GM18868 (cell line): ENCODE measurements around the gene LEMD1.
"Not testable (repeated sequence)": the region's sequence is repeated elsewhere in the genome, so short reads cannot be mapped to it uniquely, and the experiment has no call there.

ENCODE experiments used
- ATAC-seq: cut with Tn5 transposase; IDR thresholded peaks from one replicate; pipeline ENCODE4 v1.9.1; 2021; ENCODE audit warnings: mild to moderate bottlenecking, moderate library complexity; ENCODE audit not compliant: unreplicated experiment

The LEMD1 gene

DNA sequence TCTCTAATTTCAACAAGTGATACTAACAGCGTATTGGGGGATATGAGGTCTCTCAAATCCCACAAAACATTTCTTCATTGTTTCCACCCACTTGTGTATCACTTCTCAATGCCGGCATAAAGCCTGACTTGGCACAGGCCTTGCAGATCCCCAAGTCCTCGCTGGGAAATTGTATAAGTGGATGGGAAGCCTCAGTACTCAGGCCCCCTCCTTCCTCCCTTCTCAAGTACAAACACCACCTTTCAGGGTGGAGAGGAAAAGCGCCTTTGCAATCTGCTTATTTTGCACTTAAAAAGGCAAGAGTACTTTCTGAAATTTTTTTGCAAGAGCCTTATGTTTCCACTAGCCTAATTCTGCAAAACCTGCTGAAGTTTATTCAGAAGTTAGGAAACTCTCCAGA, 39.3 kb downstream of the LEMD1 start:
- ATAC-seq, result no peak

DNA sequence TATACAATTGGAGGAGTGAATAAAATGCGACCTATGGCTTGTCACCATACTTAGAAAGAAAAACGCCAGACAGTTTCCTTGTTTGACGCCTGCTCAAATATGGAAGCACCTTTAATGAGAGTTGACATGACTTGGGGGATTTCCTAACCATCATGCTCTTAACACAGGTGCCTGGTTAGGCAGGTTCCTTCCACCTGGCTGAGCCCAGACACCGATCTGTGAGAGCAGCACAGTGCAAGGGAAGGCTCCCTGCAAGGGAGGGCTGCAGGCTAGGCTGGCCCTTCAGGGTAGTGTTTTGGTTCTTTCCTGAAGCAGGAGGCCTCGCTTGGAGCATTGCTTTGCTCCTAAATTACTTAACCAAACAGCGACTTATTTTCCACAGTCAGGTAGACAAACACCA, 40.6 kb downstream of the LEMD1 start:
- no peak for ATAC-seq

DNA sequence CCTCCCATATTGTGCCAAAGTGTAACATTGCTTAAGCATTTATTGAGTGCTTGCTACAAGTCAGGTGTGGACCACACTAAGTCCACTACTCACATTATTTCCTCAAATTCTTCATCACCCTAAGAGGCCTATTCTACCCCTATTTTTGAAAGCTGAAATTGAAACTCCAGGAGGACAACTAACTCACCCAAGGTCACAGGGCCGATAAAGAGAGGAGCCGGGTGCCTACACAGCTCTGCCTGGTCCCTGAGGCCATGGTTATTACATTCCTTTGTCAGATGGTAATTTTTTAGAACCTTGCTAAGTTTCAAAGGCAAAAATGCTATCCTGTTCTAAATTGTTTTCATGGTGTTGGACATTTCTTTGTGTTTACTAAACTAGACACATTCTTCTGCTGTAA, 41.0 kb downstream of the LEMD1 start:
- ATAC-seq, result no peak

DNA sequence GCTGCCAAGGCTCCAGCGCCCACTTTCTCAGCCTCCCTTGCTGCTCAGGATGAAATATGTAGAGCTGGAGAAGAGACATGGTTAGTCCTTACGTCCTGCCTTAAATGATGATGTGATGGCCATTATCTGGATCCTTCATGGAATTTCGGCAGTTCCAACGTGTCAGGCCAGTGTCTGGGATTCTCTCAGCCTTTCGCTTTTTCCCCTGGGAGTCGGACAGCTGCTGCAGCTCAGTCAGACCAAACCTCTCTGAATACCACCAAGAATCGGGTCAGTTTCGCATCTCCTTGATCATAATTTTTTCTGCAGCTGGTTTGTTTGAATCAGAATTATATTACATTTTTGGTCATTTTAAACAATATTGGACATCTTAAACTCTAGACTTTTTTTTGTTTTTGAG, 42.8 kb downstream of the LEMD1 start:
- ATAC-seq, result no peak

DNA sequence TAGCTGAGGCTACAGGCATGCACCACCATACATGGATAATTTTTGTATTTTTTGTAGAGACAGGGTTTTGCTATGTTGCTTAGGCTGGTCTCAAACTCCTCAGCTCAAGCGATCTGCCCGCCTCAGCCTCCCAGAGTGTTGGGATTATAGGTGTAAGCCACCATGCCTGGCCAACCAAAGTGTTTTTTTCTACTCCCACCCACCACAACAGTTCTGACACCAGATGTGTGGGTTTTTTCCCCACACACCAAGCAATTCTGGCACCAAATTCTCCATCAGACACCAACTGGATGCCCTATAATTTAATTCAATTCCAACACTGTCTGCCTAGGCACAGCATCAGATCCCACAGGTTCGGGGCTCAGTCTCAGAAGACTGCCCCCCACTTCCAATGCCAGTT, 44.5 kb downstream of the LEMD1 start:
- ATAC-seq, result no peak

DNA sequence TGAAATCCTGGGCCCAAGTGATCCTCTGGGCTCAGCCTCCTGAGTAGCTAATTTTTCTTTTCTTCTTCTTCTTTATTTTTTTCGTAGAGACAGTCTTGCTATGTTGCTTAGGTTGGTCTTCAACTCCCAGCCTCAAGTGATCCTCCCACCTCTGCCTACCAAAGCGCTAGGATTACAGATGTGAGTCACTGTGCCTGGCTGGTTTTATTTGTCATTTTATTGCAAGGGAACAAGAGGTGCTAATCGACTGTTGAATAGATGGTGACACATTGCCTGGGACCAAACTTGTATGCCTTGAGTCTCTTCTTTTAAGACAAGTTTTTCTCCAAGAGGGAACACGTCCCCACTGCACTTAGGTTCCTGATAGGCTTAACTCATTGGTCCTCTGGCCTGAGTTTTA, 45.1 kb downstream of the LEMD1 start:
- ATAC-seq, result no peak

DNA sequence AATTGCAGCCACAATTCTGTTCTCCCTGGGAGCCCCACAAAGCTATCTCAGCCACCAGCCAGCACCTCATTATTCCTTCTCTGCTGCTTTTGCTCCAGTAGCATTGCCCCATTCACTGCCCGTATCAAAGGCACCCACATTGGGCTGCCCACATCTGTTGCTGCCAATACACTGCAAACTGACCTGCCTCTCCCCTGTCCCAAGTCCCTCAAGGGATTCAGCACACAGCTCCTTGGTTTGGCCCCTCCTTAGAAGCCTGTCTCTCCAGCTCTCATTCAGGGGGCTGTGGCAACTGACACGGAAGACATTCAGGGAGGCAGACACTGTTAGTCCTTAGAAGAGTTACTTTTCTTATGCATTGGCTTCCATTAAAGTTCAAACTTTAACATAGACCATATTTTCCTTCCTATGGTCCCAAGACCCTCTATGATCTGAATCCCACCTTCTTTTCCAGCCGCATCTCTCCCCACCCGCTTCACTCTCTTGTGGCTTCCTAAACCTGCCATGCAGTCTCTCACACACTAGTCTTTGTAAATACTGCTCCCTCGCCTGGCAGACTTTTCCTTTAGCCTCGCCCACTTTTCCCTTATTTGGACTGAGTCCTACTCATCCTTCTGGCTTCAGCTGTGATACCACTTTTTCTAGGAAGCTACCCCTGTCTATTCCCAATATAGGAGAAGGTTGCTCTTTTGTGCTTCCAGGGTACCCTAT, 45.9 kb downstream of the LEMD1 start:
- no peak for ATAC-seq

DNA sequence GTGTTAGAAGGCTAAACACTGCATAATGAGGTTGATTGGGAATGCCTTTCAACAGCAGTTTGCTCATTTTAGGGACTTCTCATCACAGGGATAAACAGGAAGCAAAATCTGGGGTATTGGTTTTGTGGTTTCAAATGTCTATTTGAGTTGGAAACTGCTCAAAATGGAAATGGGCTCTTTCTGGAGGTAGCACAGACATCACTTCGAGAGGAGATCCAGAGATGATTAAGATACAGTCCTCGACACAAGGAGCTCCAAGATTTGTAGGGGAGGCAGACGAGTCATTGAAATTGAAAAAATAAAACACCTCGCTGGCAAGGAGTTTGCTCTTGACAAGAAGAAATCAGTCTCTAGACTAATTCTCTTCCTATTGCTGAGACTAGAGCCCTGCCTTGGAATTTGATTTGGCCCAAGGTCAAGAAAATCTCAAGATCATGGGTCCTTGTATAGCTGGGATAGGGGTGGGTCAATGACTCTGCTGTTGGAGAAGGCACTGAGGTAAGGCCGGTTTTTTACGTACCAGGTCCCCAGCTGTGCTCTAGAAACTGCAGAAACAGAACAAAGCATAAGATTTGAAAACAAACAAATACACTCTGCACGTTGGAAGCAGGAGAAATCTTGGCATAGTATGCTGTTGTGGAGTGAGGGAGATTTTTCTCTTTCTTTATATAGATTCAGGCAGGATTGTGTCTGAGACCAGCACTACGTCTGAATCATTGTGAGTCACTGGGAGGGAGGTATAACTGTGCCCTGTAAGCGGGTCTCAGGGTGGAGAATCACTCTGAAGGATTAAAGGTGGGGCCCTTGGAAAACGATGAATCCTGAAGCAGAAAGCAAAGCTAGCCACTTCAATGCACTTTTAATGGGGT, 47.4 kb downstream of the LEMD1 start:
- ATAC-seq, result no peak

DNA sequence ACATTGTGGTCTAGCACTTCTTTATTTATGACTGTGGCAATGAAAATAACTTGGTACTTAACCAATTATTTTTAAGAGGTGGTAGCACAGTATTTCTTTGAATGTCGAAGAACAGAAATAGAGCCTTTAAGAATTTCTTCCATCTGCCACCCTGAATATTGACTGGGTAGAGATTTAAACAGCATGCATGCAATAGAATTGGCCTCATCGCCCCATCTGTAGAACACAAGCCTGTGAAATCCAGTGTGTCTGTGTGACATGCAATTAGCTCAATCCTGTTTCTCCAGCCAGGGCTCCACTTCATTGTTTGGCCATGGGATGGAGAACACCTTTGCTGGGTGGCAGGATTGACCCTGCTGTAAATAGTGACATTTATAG, 48.1 kb downstream of the LEMD1 start:
- no peak for ATAC-seq

DNA sequence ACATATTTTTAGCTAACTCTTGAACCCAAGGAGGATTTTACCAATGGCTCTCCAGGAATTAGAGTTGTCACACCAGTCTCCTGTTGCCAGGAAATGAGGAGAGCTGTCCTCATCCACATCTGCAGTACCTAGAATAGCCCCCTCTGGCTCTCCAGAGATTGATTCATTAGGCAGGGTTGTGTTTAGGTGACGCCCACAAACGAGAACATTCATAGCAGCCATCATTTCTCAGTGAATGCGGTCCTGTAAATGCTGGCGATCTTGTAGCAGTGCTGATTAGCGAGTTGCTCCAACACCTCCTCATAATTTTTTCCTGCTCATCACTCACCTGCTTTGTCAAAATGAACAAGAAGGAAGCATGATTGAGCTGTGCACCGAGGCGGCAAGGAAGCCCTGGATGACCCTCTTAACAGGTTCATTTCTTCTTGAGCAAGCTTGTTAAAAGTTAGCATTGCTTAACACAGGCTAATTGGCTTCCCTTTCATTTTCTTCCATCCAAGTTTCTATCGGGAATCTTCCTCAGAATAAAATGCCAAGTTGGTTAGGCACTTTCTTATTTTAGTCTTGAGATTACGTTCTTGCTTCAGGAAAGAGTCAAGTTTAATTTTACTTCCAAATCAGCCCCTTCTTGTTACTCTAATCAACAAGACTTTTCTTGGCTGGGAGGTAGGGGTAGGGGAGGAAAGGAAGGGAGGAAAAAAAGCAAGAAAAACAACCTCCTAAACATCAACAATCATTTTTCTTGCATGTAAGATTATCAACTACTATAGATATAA, 48.6 kb downstream of the LEMD1 start:
- ATAC-seq, result no peak

DNA sequence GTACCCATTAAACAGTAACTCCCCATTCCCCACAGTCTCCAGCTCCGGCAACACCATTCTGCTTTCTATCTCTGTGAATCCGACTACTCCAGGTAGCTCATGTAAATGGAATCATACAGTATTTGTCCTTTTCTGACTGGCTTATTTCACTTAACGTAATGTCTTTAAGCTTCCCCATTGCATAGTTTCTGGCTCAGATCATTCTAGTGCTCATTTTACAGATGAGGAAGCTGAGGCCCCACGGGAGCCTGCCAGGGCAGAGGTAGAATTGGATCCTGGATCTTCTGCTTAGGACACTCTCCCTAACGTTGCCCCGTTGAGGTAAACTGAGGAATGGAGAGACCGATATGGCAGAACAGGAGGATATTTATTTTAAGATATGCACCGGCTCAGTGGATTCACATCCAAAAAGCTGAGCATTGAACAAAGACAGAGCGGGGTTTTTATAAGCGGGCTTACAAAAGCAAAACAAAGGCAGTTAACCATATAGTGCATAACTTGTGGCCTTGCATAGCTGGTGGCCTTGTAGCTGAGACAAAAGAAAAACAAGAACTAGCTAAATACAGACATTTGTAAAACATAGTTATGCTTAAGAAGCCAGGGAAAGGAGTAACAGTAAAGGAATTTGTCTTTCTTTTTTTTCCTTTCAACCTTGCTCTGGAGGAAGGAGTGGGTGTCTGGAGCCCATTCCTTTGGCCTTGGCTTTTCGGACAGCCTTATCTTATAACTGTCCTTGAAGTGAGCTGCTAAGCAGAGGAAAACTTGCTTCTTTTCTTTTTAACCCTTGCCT, 49.8 kb downstream of the LEMD1 start:
- no peak for ATAC-seq

DNA sequence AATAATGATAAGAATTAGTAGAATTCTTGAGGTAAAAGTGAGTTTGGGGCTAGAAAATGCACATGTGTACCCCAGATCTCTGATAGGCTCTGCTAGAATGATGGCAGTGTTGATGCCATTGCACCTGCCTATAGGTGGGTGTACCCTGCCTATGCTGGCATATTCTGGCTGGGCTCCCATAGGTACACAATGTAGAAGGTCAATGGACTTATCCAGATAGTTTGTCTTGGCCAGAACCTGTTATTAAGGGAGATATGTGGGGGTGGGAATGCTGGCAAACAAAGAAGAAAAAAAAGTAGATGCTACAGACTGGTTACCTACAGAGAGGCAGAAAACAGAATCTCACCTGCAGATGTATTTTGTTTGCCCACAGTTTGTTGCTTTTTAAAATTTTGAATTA, 51.1 kb downstream of the LEMD1 start:
- no peak for ATAC-seq

DNA sequence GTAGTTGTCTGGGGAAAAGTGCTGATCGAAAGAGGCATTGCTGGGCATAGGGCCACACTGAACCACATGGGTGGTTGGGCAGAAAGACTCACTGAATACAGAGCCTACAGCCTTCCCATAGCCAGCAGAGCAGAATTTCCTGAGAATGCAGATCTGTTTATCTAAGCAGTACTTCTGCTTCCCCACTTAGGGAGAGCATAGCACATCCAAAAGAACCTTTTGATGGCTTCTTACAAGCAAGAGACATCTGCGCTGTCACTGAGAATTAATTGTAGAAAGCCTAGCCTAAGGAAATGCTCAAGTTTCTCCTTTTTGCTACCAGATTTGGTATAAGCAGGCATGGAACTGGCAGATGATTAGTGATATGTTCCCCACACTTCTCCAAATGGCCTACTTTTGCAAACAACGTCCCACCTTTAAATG, 52.1 kb downstream of the LEMD1 start:
- no peak for ATAC-seq

DNA sequence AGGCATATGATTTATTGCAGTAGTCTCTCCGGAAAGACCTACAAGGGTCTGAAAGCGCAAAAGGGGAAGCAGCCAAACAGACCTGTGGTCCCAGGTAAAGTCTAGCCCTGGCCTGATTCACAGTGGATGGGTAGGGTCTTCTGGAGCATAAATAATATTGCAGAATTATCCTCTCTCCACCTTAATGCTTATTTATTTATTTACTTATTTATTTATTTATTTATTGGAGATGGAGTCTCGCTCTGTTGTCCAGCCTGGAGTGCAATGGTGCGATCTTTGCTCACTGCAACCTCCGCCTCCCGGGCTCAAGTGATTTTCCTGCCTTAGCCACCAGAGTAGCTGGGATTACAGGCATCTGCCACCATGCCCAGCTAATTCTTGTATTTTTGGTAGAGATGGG, 53.4 kb downstream of the LEMD1 start:
- ATAC-seq, result no peak

DNA sequence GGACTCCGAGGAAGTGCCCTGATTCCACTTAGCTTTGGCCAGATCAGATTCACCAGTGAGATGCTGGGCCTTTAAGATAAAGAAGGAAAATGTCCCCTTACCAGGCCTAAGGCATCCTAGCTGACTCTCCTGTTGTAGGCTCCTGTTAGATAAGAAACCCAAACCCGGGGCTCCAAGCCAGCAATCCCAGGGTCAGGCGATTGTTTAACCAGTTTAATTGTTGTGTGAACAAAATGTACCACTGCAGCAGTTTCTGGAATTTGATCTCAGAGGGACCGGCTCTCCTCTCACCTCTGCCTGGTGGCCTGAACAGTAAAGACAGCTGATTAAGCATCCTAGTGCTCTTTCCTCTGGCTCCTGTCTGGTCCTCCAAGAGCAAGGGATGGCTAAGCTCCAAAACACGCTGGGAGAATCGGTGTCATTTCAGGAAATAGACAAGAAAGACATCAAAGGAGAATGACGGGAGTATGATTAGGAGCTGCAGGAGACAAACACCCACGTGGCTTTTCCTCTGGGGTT, 55.9 kb downstream of the LEMD1 start:
- no peak for ATAC-seq

DNA sequence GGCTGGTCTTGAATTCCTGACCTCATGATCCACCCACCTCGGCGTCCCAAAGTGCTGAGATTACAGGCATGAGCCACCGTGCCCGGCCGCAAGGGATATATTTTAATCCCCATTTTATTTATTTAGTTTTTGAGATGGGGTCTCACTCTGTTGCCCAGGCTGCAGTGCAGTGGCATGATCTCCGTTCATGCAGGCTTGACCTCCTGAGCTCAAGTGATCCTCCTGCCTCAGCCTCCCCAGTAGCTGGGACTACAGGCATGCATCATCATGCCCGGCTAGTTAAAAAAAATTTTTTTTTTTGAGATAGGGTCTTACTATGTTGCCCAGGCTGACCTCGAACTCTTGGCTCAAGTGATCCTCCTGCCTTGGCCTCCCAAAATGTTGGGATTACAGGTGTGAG, 56.8 kb downstream of the LEMD1 start:
- ATAC-seq, result not testable (repeated sequence)

DNA sequence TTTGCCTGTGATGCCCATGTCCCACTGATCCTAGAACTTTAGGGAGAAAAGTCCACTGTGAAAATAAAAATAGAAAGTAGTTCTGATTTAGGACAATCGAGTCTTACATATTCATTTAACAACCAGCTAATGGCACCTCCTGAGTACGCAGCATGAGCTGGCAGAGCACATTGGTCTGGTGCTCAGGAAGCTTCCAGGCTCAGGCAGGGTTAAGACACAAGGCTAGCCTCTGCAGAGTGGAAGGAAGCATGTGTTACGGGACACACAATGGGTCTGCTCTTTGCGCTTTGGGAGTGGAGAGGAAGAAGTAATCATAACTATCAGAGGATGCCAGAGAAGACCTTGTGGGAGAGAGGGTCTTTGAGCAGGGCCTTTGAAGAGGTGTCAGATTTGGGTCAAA, 61.0 kb downstream of the LEMD1 start:
- no peak for ATAC-seq

DNA sequence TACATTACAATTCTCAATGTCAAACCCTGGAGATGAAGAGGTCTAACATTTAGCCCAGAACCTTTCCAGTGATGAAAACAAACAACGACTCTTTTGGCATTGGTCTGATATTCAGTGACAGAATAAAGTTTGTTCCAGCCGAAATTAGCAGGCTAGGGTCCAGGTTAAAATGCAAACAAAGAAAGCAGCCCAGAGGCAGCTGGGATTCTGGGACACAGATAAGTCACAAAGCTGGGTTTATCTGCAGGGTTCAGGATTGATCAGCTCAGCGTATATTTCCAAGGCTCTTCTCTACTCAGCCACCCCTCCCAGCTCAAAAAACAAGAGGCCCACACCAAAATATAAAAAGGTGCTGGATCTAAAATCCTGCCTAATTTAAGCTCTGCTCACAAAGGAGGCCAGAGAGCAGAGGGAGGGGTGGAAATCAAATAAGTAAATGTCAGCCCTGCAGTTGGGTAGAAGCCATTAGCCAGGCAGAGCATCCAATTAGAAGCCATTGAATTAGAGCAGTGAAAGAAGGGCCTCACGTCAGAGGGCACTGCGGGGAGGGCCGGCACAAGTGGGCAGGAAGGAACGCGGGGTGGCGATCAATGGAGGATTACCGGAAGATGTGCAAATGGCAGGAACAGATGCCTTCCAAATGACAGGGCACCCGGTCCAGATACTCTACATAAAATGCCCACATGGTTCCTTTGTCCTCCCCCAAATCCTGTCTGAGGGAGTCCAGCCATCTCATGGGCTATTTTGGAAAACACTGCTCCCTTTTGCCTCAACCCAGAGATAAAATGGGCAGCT, 61.9 kb downstream of the LEMD1 start:
- no peak for ATAC-seq

DNA sequence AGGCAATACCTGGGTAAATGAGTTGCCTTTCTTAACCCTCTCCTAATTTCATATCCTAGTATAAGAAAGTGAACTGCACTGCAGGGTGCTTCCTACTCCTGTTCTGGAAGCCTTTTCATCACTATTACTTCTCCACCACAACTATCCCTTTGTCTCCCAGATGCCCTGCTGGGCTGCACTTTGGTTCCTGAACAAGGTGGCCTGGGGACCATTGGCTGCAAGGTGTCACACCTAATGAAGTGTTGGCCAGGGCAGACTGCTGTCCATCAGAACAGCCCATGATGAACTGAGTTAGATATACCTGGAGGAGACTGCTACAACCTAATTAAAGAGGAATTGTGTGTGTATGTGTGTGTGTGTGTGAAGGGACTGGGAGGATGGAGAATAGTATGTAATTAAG, 63.3 kb downstream of the LEMD1 start:
- ATAC-seq, result no peak

DNA sequence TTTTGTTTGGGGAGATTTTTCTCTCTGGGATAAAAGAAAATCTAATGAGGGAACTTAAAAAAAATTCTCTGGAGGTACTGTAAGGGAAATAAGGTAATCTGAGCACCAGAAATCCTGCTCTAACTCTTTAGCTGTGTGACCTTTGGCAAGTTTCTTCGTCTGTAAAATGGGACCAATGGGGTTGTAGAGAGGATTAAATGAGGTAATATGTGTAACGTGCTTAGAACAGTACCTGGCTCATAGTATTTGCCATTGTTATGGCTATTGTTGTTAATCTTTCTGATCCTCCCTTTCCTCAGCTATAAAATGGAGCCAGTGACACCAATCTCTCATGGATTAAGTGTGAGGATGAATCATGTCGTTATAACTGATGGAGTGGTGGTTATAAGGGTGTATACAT, 64.3 kb downstream of the LEMD1 start:
- ATAC-seq, result no peak
